GM18907 (cell line): Measurements from ENCODE around the gene LRP1B.
"Not testable (repeated sequence)": the region's sequence is repeated elsewhere in the genome, so short reads cannot be mapped to it uniquely, and the experiment has no call there.

Source experiments
- ATAC-seq: cut with Tn5 transposase; IDR thresholded peaks from one replicate; pipeline ENCODE4 v1.9.1; 2021; ENCODE audit warnings: mild to moderate bottlenecking, moderate library complexity; ENCODE audit not compliant: unreplicated experiment

The LRP1B gene

GRCh38 chr2:142104134-142104758, 26.6 kb downstream of the LRP1B start:
- ATAC-seq = no peak

DNA sequence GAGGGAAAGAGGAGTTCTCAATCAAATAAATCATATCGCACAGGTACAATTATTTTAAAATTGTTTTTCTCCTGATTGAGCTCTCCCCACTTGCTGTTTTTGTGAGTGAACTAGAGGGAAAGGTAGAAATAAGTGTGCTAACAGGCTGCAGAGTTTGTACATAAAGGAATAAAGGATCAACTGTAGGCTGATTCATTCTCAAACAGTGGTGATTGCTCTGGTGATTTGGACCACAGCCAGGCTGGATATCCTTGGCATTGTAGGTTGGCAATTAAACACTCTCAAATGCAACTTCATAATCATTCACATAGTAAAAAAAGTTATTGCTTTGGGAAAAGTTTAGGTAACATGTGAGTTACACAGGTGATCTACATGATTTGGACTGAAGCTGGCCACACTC, 29.8 kb downstream of the LRP1B start:
- no peak for ATAC-seq

GRCh38 chr2:142100139-142100873, 30.5 kb downstream of the LRP1B start:
- no peak for ATAC-seq

DNA sequence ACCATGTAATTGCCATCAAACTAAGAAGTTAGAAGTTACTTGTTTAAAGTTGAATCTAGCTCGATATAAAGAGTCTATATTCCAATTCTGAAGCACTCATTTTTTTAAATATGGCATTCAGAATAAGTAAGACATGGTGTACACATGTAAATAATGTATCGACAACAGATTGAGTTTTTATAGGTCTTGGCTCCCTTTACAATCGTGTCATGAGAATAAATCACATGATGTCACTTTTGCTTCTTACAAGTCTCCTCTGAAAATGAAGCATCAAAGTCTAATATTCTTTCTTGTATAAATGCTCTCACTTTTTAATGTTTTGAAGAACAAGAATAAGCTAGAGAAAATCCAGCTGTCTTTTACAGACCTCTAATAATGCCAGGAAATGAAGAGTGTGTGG, 33.1 kb downstream of the LRP1B start:
- no peak for ATAC-seq

DNA sequence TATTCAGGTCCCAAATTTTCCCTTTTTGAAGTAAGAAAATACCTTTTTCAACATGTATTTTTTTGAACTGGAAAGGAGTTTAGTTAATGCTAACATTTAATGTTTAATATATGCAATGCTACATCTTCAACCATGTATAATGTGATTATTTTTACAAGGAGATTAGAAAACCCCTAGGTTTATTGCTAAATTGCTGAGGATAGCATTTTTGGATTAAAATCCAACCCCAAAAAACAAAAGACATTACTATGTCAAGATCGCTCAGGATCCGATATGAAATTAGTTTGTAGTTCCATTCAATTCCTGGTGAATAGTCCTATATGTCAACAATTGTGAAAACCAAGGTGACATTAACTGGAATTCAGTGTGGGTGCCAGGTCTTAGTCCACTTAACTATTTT, 35.2 kb downstream of the LRP1B start:
- ATAC-seq = no peak

DNA sequence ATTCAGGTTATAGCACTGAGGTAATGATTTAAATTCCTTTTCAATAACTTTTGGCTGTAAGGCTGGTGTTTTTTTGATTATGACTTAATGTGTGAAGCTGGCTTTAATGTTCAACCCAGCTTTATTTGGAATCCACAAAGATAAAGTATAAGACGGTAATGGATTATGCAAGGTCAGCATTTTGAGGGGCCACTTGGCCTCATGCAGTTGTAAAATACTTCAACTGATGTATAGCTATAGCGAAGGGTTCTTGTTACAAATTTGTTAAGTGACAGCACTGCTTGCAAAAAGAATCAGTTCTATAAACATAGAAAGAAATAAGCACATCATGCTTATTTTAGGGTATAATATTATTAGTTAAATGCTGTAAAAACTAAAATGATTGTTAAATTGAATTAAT, 36.6 kb downstream of the LRP1B start:
- no peak for ATAC-seq

- ATAC-seq = no peak
Observed at GRCh38 chr2:142088058-142088568, 42.7 kb downstream of the LRP1B start.

DNA sequence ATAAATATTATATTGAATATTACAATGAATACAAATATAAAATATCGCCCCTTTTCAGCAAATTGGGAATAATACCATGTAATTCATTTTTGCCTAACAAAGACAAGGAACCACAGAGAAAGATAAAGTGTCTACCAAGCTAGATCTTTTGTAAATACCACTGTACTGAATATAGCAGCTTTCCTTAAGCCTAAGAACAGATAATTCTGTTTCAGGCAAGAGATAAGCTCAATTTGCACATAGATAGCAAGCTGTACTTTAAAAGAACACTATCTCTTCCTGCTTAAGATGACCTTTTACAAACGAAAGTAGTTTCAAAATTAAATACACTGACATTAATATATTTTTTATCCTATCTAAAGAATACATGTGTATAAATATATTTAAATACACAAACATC, 43.2 kb downstream of the LRP1B start:
- ATAC-seq = not testable (repeated sequence)

DNA sequence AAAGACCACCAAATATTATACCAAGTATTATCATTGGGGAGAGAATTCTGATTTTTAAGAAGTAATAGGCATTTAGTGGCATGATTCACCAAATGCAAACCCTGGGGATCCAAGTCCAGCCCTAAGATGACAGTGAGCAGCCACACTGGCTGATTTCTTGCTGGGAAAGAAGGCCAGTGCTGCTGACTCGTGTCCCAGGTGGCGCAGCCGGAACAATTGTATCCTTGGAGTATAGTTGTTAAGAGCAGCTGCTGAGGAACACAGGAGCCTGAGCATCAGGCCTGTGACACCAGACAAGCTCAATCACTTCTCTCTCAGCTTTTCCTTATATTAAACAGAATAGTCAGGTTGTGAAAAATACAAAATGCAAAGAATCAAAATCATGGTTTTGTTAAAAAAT, 48.4 kb downstream of the LRP1B start:
- ATAC-seq = no peak

- ATAC-seq = no peak
Observed at GRCh38 chr2:142076317-142076716, 54.5 kb downstream of the LRP1B start.

DNA sequence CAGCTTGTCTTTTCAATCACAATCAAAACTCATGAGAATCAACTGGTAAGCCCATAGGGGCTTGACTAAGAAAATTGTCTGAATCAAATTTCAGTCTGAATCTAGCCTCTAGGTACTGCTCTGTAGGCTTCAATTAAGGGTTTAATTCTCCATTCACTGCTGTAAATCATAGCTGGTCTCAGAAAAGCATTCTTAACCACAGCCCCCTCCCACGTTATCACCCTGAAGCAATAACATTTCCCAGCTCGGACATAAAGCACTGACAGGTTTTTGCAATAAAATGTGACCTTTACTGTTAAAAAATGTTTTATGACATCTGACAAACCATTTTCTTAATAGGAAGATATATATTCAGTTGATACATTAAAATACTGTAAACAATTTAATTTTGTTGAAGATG, 55.0 kb downstream of the LRP1B start:
- no peak for ATAC-seq

GRCh38 chr2:142069251-142069888, 61.4 kb downstream of the LRP1B start:
- ATAC-seq = no peak

DNA sequence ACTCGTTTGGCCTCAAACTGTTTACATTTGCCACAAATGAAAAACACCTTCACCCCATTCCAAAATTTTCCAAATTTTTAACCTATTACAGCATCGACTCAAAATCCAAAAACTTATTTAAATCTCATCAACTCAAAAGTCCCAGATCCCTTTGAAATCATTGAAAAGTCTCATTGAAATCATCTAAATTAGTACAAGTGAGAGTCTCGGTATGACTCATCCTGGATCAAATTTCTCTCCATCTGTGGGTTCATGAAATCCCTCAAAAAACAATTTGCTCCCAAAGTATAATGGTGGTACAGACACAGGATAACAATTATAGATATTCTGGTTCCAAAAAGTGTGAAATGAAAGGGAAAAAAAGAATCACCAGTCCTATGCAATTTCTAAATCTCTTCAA, 65.1 kb downstream of the LRP1B start:
- ATAC-seq = no peak

- no peak for ATAC-seq
Observed at GRCh38 chr2:142065156-142065555, 65.7 kb downstream of the LRP1B start.

- no peak for ATAC-seq
Observed at GRCh38 chr2:142061733-142062132, 69.1 kb downstream of the LRP1B start.

GRCh38 chr2:142058149-142058548, 72.7 kb downstream of the LRP1B start:
- ATAC-seq = no peak

DNA sequence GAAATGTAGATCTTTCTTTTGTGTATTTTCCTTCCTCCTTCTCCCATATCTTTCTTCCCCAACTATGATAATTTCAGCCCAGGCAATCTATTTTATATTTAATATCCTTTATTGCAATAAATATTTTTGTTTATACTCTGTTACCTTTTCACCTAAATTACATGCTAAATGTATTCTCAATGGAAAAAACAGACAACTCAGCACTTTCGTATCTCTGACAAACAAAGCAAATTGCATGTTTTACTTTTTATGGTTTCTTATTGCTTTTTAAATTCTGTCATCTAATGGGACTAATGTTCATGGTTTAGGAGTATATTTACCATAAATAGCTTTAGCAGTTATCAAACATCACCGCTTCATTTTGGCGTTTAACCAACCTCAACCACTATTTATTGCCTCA, 74.0 kb downstream of the LRP1B start:
- no peak for ATAC-seq

DNA sequence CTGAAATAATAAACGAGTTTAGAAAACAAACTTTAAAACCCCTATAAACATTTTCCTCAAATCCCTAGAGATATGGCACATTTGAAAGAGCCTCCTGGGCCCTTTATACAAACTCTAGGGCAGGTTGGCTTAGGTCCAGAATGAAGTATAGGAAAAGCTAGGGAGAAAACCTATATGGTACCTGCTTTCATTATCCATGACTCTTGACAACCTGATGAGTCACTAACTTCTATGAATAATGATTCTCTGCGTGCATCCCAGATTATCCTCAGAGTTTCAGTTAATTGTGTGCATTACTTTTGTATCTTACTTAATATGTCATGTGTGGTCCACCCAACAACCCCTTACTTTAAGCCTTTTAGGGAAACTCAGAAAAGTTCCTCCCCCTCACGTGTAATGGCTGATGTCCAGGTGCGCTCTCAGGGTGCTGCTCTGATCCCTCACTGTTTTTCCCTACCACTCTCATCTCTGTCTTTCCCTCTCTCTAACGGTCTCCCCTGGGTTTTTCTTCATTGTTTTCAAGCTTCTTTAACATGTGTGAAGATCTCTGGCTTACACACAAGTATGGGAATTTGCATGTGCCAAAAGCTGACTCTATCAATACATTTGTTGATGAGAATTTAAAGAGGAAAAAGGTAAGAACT, 78.5 kb downstream of the LRP1B start:
- no peak for ATAC-seq

DNA sequence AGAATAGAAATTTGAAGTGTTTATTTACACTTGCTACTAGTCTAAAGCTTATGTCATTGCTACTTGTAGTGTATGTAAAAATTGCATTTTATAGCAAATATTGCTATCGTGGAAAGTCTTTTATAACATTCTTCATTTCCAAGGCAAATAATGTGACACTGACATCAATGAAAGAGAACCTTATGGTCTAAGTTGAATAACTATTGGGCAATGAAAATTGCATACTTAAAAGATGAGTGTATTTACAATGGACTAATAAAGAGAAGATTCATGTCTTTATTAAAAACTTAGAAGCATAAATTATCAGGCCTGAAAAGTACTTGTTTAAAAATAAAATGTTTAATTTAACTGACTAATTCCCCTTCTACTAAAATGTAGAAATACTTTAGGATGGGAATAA, 82.2 kb downstream of the LRP1B start:
- ATAC-seq = no peak

- ATAC-seq = no peak
Observed at GRCh38 chr2:142045641-142046040, 85.2 kb downstream of the LRP1B start.

- ATAC-seq = no peak
Observed at GRCh38 chr2:142044197-142044596, 86.6 kb downstream of the LRP1B start.
